NCI-H69 (cell line): ENCODE results near the gene FAM241A.
A peak's percentile ranks its signal among the peaks of the same experiment; 100 is the strongest.
"Not testable (repeated sequence)": the region's sequence is repeated elsewhere in the genome, so short reads cannot be mapped to it uniquely, and the experiment has no call there.

Source experiments
- DNase-seq: peaks from one replicate; lab custom pipeline; 2025; lab: John Stamatoyannopoulos, UW

Gene FAM241A

GRCh38 chr4:112138538-112138937, 6.7 kb upstream of the FAM241A start:
- no peak for DNase-seq

GRCh38 chr4:112140536-112140935, 4.7 kb upstream of the FAM241A start:
- no peak for DNase-seq

- DNase-seq: no peak
These were observed 3.7 kb upstream of the FAM241A start for GRCh38 chr4:112141366-112142138.

- DNase-seq: no peak
These were observed 3.1 kb upstream of the FAM241A start for GRCh38 chr4:112142182-112142581.

- no peak for DNase-seq
These were observed 1.5 kb upstream of the FAM241A start for GRCh38 chr4:112143781-112144180.

- no peak for DNase-seq
These were observed 518 bp upstream of the FAM241A start for GRCh38 chr4:112144546-112145325.

GRCh38 chr4:112145790-112146501, 692 bp downstream of the FAM241A start:
- DNase-seq: peak; percentile 68

- peak; percentile 2 for DNase-seq
These were observed 1.2 kb downstream of the FAM241A start for GRCh38 chr4:112146502-112146813.

GRCh38 chr4:112147697-112148096, 2.4 kb downstream of the FAM241A start:
- DNase-seq: peak; percentile 68

GRCh38 chr4:112150920-112151319, 5.7 kb downstream of the FAM241A start:
- DNase-seq: peak; percentile 11

GRCh38 chr4:112152521-112152920, 7.3 kb downstream of the FAM241A start:
- no peak for DNase-seq

- no peak for DNase-seq
These were observed 8.0 kb downstream of the FAM241A start for GRCh38 chr4:112153211-112153791.

- DNase-seq: no peak
These were observed 10.9 kb downstream of the FAM241A start for GRCh38 chr4:112156112-112156511.

- DNase-seq: no peak
These were observed 11.3 kb downstream of the FAM241A start for GRCh38 chr4:112156553-112156952.

- DNase-seq: not testable (repeated sequence)
These were observed 18.5 kb downstream of the FAM241A start for GRCh38 chr4:112163706-112164105.

- DNase-seq: no peak
These were observed 22.5 kb downstream of the FAM241A start for GRCh38 chr4:112167794-112168193.

GRCh38 chr4:112168719-112169500, 23.7 kb downstream of the FAM241A start:
- no peak for DNase-seq

- DNase-seq: peak; percentile 7
These were observed 25.3 kb downstream of the FAM241A start for GRCh38 chr4:112170451-112170993.

- DNase-seq: not testable (repeated sequence)
These were observed 26.0 kb downstream of the FAM241A start for GRCh38 chr4:112171051-112171763.

GRCh38 chr4:112172180-112172579, 26.9 kb downstream of the FAM241A start:
- DNase-seq: no peak
